ENCODE results near the gene ATXN2.

DNA sequence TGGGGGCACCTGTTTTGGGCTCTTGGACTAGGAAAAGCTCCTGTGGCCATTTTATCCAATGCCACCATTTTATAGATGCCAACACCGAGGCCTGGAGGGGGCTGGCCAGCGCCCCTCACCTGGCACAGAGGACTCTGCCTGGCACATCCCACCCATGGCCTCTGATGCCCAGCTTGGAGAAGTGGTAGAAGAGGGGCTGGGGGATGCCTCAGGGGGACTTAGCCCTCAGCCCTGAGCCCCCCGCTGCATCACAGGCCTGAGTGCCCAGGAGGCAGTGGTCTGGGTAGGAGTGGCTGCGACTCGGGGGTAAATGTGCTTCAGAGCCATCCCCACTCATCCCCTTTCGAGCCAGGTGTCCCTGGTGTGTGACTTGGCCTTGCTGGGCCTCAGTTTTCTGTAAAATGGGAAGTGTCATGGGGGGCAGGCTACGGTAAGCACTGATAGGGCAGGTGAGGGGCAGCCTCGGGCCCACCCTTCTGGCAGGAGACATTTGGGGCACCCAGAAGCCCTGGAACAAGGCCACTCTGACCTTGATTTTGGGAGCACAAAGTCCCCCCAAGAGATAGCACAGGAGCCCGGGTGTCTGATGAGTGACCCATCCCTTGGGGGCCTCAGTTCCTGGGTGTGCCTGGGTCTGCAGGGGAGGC lies 170.9 kb downstream of the ATXN2 start:
- TF ChIP-seq CTCF (IDR thresholded peaks at IDR 0.05) (no peak), EZH2 (IDR thresholded peaks at IDR 0.05) (no peak)

All from neural progenitor cell (in vitro differentiated cells).